ENCODE measurements around the gene QRFP. TPM values are rescaled to one million over a fixed set of nuclear protein-coding genes. Genes with fewer than 3 reads are reported as not detected.

The QRFP gene
- total and polyA plus RNA-seq, 2 donors (not counting 1 experiment from before 2014, with no cell fraction given), result not detected

- peak in 1 of 2 donors; percentile 75 for DNase-seq (ENCODE audit: low read depth in 2 of 2)
- H3K4me3 ChIP-seq (replicated peaks in 1 of 4; ENCODE audit: control extremely low read depth in 1 of 4, insufficient read depth in 1 of 4, low read depth in 3 of 4, low read length in 4 of 4), result no peak overlapping the region
- TF ChIP-seq EZH2 (IDR thresholded peaks at IDR 0.05; ENCODE audit: low read length, missing control alignments), result no peak
- no peak for TF ChIP-seq CTCF (conservative IDR thresholded peaks at IDR 0.05 in 1 of 2, IDR thresholded peaks at IDR 0.05 in 1 of 2; ENCODE audit: low read depth in 1 of 2, low read length in 2 of 2)
- H3K27me3 ChIP-seq (ENCODE audit: control insufficient read depth, insufficient read depth, low read length), result no peaks in the 10 kb centered on the region
- H4K20me1 ChIP-seq (ENCODE audit: control insufficient read depth, extremely low read depth, insufficient read depth, low read length), result no peaks in the 10 kb centered on the region
- peaks cover 46% of the 10 kb centered on the region for H3K79me2 ChIP-seq (ENCODE audit: control insufficient read depth, insufficient read depth, low read length)
- peaks cover 31% of the 10 kb centered on the region for H3K36me3 ChIP-seq (ENCODE audit: control insufficient read depth, insufficient read depth, low read length)
- no peaks in the 10 kb centered on the region for H3K9me3 ChIP-seq (ENCODE audit: control insufficient read depth, insufficient read depth, low read depth, low read length)
- no peak overlapping the region for H3K9ac ChIP-seq (ENCODE audit: insufficient read depth, low read length)
- no peak overlapping the region for H2AFZ ChIP-seq (ENCODE audit: low read length)
- peaks cover 4% of the 10 kb centered on the region for H3K4me1 ChIP-seq (ENCODE audit: control insufficient read depth, extremely low read depth, insufficient read depth, low read length)
- no peak overlapping the region for H3K4me2 ChIP-seq (ENCODE audit: extremely low read depth, insufficient read depth, low read length)
- no peak overlapping the region for H3K27ac ChIP-seq (ENCODE audit: insufficient read depth, low read length)
Observed at GRCh38 chr9:130870491-130871381, 25.9 kb downstream of the QRFP start.

- H3K9me3 ChIP-seq (ENCODE audit: control insufficient read depth, insufficient read depth, low read depth, low read length), result no peaks in the 10 kb centered on the region
- H3K4me3 ChIP-seq (replicated peaks in 1 of 4; ENCODE audit: control extremely low read depth in 1 of 4, insufficient read depth in 1 of 4, low read depth in 3 of 4, low read length in 4 of 4), result no peak overlapping the region
- H3K27me3 ChIP-seq (ENCODE audit: control insufficient read depth, insufficient read depth, low read length), result no peaks in the 10 kb centered on the region
- H3K4me2 ChIP-seq (ENCODE audit: extremely low read depth, insufficient read depth, low read length), result no peak overlapping the region
- H3K4me1 ChIP-seq (ENCODE audit: control insufficient read depth, extremely low read depth, insufficient read depth, low read length), result peaks cover 4% of the 10 kb centered on the region
- H3K9ac ChIP-seq (ENCODE audit: insufficient read depth, low read length), result no peak overlapping the region
- H3K79me2 ChIP-seq (ENCODE audit: control insufficient read depth, insufficient read depth, low read length), result peaks cover 58% of the 10 kb centered on the region
- H2AFZ ChIP-seq (ENCODE audit: low read length), result no peak overlapping the region
- no peak overlapping the region for H3K27ac ChIP-seq (ENCODE audit: insufficient read depth, low read length)
- H3K36me3 ChIP-seq (ENCODE audit: control insufficient read depth, insufficient read depth, low read length), result peaks cover 28% of the 10 kb centered on the region
- TF ChIP-seq CTCF (conservative IDR thresholded peaks at IDR 0.05 in 1 of 2, IDR thresholded peaks at IDR 0.05 in 1 of 2; ENCODE audit: low read depth in 1 of 2, low read length in 2 of 2) (no peak), EZH2 (IDR thresholded peaks at IDR 0.05; ENCODE audit: low read length, missing control alignments) (no peak)
- no peaks in the 10 kb centered on the region for H4K20me1 ChIP-seq (ENCODE audit: control insufficient read depth, extremely low read depth, insufficient read depth, low read length)
- peak; percentile 41 to 47 for DNase-seq (ENCODE audit: low read depth in 2 of 2)
Observed at GRCh38 chr9:130869250-130869649, 27.4 kb downstream of the QRFP start.

DNA sequence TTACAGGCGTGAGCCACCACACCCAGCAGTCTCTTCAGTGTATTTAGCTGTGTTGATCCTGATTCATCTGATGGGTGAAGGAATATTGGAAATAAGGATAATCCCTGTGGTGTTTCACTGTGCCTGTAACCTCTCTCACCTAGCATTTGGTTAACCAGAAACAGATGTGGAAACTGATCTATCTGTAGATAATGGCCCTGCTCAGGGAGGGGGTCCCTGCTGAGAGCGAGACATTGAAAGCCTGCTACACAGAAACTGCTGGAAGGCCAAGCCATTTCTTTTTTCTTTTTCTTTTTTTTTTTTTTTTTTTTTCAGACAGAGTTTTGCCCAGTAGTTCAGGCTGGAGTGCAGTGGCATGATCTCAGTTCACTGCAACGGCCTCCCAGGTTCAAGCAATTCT is 28.4 kb downstream of the QRFP start:
- H3K36me3 ChIP-seq (ENCODE audit: control insufficient read depth, insufficient read depth, low read length), result peaks cover 26% of the 10 kb centered on the region
- no peak for TF ChIP-seq CTCF (conservative IDR thresholded peaks at IDR 0.05 in 1 of 2, IDR thresholded peaks at IDR 0.05 in 1 of 2; ENCODE audit: low read depth in 1 of 2, low read length in 2 of 2)
- TF ChIP-seq EZH2 (IDR thresholded peaks at IDR 0.05; ENCODE audit: low read length, missing control alignments), result no peak
- peaks cover 65% of the 10 kb centered on the region for H3K79me2 ChIP-seq (ENCODE audit: control insufficient read depth, insufficient read depth, low read length)
- no peak overlapping the region for H3K4me3 ChIP-seq (replicated peaks in 1 of 4; ENCODE audit: control extremely low read depth in 1 of 4, insufficient read depth in 1 of 4, low read depth in 3 of 4, low read length in 4 of 4)
- H4K20me1 ChIP-seq (ENCODE audit: control insufficient read depth, extremely low read depth, insufficient read depth, low read length), result no peaks in the 10 kb centered on the region
- no peaks in the 10 kb centered on the region for H3K9me3 ChIP-seq (ENCODE audit: control insufficient read depth, insufficient read depth, low read depth, low read length)
- H3K4me1 ChIP-seq (ENCODE audit: control insufficient read depth, extremely low read depth, insufficient read depth, low read length), result peaks cover 4% of the 10 kb centered on the region
- H3K4me2 ChIP-seq (ENCODE audit: extremely low read depth, insufficient read depth, low read length), result no peak overlapping the region
- H3K27ac ChIP-seq (ENCODE audit: insufficient read depth, low read length), result no peak overlapping the region
- H2AFZ ChIP-seq (ENCODE audit: low read length), result no peak overlapping the region
- no peak for DNase-seq (ENCODE audit: low read depth in 2 of 2)
- H3K27me3 ChIP-seq (ENCODE audit: control insufficient read depth, insufficient read depth, low read length), result no peaks in the 10 kb centered on the region
- no peak overlapping the region for H3K9ac ChIP-seq (ENCODE audit: insufficient read depth, low read length)

Data from fibroblast of lung (primary cell).